Stomach (tissue), 9 donors: ENCODE results near the gene PSMC4. TPM values are rescaled to one million over a fixed set of nuclear protein-coding genes. Genes with fewer than 3 reads are reported as not detected.

Experiments
- DNase-seq, 2 donors: peaks; one replicate each; pipeline versions ENCODE4 v3.0.0 to v3.0.0-alpha.2; 2013 to 2019
- H3K27ac ChIP-seq, 5 donors: fragments of 200-600 bp in 4 of 5; sonication (generic) in 4 of 5; one replicate each; pipeline ENCODE4 v1.5.1; 2013 to 2019; ENCODE audit warnings: mild to moderate bottlenecking in 1 of 5, moderate library complexity in 1 of 5
- H3K27me3 ChIP-seq, 3 donors: fragments of 200-600 bp; sonication (generic); one replicate each; pipeline ENCODE4 v1.5.1; 2017 to 2019; ENCODE audit warnings: mixed run types in 1 of 3
- H3K36me3 ChIP-seq, 4 donors: fragments of 200-600 bp; sonication (generic); 1 replicate in 3 of 4; 2 replicates in 1 of 4; pipeline ENCODE4 v1.5.1; 2016 to 2019
- H3K4me1 ChIP-seq, 4 donors: fragments of 200-600 bp; sonication (generic); one replicate each; pipeline ENCODE4 v1.5.1; 2016 to 2019
- H3K4me3 ChIP-seq, 4 donors: fragments of 200-600 bp; sonication (generic) in 3 of 4; one replicate each; pipeline ENCODE4 v1.5.1; 2016 to 2019; ENCODE audit warnings: mild to moderate bottlenecking in 1 of 4
- H3K9me3 ChIP-seq, 4 donors: fragments of 200-600 bp; sonication (generic); one replicate each; pipeline ENCODE4 v1.5.1; 2016 to 2019
- CTCF ChIP-seq, 7 experiments: fragments of 450-650 bp in 4 of 7; fragments of 200-600 bp in 3 of 7; sonication (generic) in 3 of 7; IDR thresholded peaks; one replicate each; pipeline ENCODE4 v1.5.1; 2016 to 2019; ENCODE audit warnings: antibody characterized with exemption in 7 of 7, control low read depth in 2 of 7, mild to moderate bottlenecking in 1 of 7
- EP300 ChIP-seq: sonication (generic); formaldehyde crosslinking; IDR thresholded peaks from one replicate; pipeline ENCODE4 v1.6.1; 2017; ENCODE audit warnings: antibody characterized with exemption
- POLR2A ChIP-seq, 4 donors: fragments of 450-650 bp; IDR thresholded peaks; one replicate each; pipeline ENCODE4 v1.6.1; 2016; ENCODE audit warnings: antibody characterized with exemption in 4 of 4, control low read depth in 2 of 4, mild to moderate bottlenecking in 1 of 4, moderate library complexity in 1 of 4
- POLR2AphosphoS5 ChIP-seq, 3 donors: sonication (generic); formaldehyde crosslinking; IDR thresholded peaks; one replicate each; pipeline ENCODE4 v1.6.1; 2016; ENCODE audit warnings: antibody characterized with exemption in 3 of 3
- WGBS, 5 donors: extraction: QIAGEN DNeasy Blood & Tissue Kit in 3 of 5; methylation state at CpG; one replicate each; pipeline versions ENCODE4 v1.1.5 to v1.1.7; 2013 to 2018; 5-methylcytosine and 5-hydroxymethylcytosine counted together
- intact Hi-C: fragments of 100-400 bp; cut with DNase I; formaldehyde crosslinking; loops from one replicate; pipeline ENCODE4 v1.15.1; 2023; ENCODE audit warnings: low total_unique reads
- polyA plus RNA-seq, 3 donors: library from polyadenylated mRNA; stranded (reverse); fragments of 200-250 nt; gene quantifications; one replicate each; pipeline ENCODE4 v1.2.3, GENCODE V29; 2013
- total RNA-seq, 5 donors: library from RNA; depleted of rRNA; stranded (reverse); fragments of >200 nt; gene quantifications; one replicate each; pipeline versions ENCODE4 v1.1.0 to v1.2.3, GENCODE V29; 2014 to 2016
- donor health status: healthy with polysubstance abuse.
- donor health status: Bipolar disorder and iron deficiency.
- donor health status: healthy.

PSMC4 gene
- total and polyA plus RNA-seq, 8 donors = 3.8 to 79.7 (median 65.9) TPM

- Histone ChIP-seq H3K4me1 (peaks cover 15 to 71% (median 39%) of the 10 kb centered on the region in 4 donors), H3K27ac (no peak overlapping the region), H3K9me3 (peaks cover 0 to 5% (median 2%) of the 10 kb centered on the region in 4 donors), H3K4me3 (no peak overlapping the region), H3K27me3 (peaks cover 0 to 22% (median 0%) of the 10 kb centered on the region in 3 donors), H3K36me3 (no peaks in the 10 kb centered on the region)
- 81 to 91% (median 85%) methylated on average over 6 of the region's 6 CpGs for WGBS, 5 donors
- TF ChIP-seq CTCF (IDR thresholded peaks at IDR 0.05) (no peak), POLR2AphosphoS5 (IDR thresholded peaks at IDR 0.05) (no peak)
- intact Hi-C loops = no loop called here
- DNase-seq = peak in 1 of 2 donors; percentile 7
Observed at GRCh38 chr19:39939556-39939955, 31.4 kb upstream of the PSMC4 start.

- WGBS, 5 donors = 57 to 76% (median 58%) methylated on average over 1 of the region's 1 CpG
- Histone ChIP-seq H3K36me3 (no peaks in the 10 kb centered on the region), H3K27ac (peak overlapping the region in 1 of 5 donors; percentile 87), H3K9me3 (peaks cover 0 to 5% (median 2%) of the 10 kb centered on the region in 4 donors), H3K27me3 (peaks cover 0 to 17% (median 0%) of the 10 kb centered on the region in 3 donors), H3K4me1 (peaks cover 21 to 71% (median 42%) of the 10 kb centered on the region in 4 donors), H3K4me3 (no peak overlapping the region)
- DNase-seq = no peak
- intact Hi-C loops = no loop called here
- TF ChIP-seq CTCF (IDR thresholded peaks at IDR 0.05) (no peak), POLR2AphosphoS5 (IDR thresholded peaks at IDR 0.05) (no peak)
Observed at GRCh38 chr19:39940221-39940833, 30.6 kb upstream of the PSMC4 start.

- H3K27me3 ChIP-seq = peaks cover 0 to 17% (median 0%) of the 10 kb centered on the region in 3 donors
- peaks cover 24 to 68% (median 38%) of the 10 kb centered on the region in 4 donors for H3K4me1 ChIP-seq
- H3K27ac ChIP-seq = peak overlapping the region; percentile 67 to 87 (median 79)
- no peaks in the 10 kb centered on the region for H3K36me3 ChIP-seq
- DNase-seq = peak in 1 of 2 donors; percentile 13
- no peak for TF ChIP-seq POLR2AphosphoS5 (IDR thresholded peaks at IDR 0.05)
- no peak for TF ChIP-seq EP300
- TF ChIP-seq POLR2A (IDR thresholded peaks at IDR 0.05) = no peak
- TF ChIP-seq CTCF (IDR thresholded peaks at IDR 0.05) = no peak
- intact Hi-C loops = no loop called here
- H3K9me3 ChIP-seq = peaks cover 0 to 5% (median 2%) of the 10 kb centered on the region in 4 donors
- WGBS, 5 donors = 57 to 71% (median 62%) methylated on average over 6 of the region's 6 CpGs
- no peak overlapping the region for H3K4me3 ChIP-seq
Observed at GRCh38 chr19:39941151-39941550, 29.8 kb upstream of the PSMC4 start.

GRCh38 chr19:39941615-39942365 is 29.2 kb upstream of the PSMC4 start:
- H3K4me1 ChIP-seq = peaks cover 23 to 67% (median 34%) of the 10 kb centered on the region in 4 donors
- no peak overlapping the region for H3K4me3 ChIP-seq
- peaks cover 0 to 13% (median 0%) of the 10 kb centered on the region in 3 donors for H3K27me3 ChIP-seq
- TF ChIP-seq CTCF (IDR thresholded peaks at IDR 0.05) (no peak), POLR2AphosphoS5 (IDR thresholded peaks at IDR 0.05) (peak in 1 of 3 donors; percentile 58), POLR2A (IDR thresholded peaks at IDR 0.05) (no peak)
- 19 to 26% (median 20%) methylated on average over 5 of the region's 5 CpGs for WGBS, 5 donors
- peak overlapping the region; percentile 54 to 87 (median 79) for H3K27ac ChIP-seq
- DNase-seq = peak; percentile 33 to 68
- H3K9me3 ChIP-seq = peaks cover 0 to 5% (median 2%) of the 10 kb centered on the region in 4 donors
- no peaks in the 10 kb centered on the region for H3K36me3 ChIP-seq
- intact Hi-C loops = no loop called here
